DMS 273 (cell line): ENCODE results near the gene FMNL2.
A peak's percentile ranks its signal among the peaks of the same experiment; 100 is the strongest.

Experiments
- DNase-seq: peaks from one replicate; lab custom pipeline; 2025; ENCODE audit not compliant: unreplicated experiment; lab: John Stamatoyannopoulos, UW

FMNL2 gene

DNA sequence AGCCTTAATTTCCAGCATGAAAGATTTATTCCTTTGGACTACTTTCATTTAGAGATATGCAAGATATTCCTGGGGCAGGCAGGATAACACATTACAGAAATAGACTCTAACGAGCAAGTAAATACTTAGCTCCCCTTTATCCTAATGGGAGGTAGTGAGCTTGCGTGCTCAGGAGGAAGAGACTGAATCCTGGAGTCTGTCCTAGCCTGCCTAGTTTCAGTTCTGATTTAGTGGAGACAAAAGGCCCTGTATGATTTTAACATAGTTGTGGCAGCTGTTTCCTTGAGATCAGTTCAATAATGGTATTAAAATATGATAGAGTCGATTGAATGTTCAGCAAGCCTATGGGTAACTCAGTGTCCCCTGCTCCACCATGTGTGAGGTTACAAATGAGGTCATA, 109.5 kb downstream of the FMNL2 start:
- no peak for DNase-seq

DNA sequence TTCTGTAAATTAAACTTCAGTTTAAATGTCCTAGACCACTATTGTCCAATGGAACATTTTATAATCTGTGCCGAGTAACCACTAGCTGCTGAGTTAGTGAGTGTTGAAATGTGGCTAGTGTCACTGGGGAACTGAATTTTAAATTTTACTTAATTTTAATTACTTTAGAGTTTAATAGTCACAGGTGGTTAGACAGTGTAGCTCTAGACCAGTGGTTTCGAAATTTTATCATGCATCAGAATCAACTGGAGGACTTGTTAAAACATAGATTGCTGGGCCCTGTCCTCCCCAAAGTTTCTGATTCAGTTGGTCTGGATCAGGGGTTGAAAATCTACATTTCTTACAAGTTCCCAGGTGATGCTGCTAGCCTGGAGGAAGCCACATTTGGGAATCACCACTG, 110.4 kb downstream of the FMNL2 start:
- DNase-seq = no peak

DNA sequence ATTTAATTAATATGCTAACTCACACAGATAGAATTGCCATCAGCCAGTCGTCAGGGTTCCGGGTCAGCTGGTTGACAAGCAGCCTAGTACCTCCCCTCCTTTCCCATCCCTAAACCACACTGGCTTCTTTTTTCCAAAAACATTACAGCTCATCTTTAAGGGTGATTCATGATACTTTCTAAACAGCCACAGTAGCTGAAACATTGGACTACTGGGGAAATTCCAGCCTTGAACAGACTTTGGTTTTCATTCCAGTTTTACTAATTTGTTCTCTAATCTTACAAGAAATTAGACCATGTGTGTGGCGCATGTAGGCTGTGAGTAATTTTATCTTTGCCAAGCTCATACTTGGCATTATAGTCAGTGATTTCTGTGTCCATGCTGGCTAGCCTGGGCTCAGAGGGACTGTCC, 110.8 kb downstream of the FMNL2 start:
- DNase-seq = peak; percentile 21

DNA sequence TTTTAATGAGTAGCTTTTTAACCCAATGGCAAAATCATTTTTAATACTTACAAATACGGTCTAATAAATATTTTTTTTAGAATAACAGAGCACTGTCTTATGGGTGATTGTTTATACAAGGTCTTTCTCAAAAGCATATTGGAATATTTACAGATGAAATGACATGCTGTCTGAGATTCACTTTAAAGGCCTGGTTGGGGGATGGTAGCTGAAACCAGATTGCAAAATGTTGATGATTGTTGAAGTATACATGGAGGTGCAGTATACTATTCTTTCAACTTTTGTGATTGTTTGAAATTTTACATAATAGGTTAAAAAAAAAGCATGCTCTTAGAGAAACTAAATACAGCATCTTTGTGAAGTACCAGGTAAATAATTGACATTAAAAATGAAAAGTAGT, 111.2 kb downstream of the FMNL2 start:
- no peak for DNase-seq

DNA sequence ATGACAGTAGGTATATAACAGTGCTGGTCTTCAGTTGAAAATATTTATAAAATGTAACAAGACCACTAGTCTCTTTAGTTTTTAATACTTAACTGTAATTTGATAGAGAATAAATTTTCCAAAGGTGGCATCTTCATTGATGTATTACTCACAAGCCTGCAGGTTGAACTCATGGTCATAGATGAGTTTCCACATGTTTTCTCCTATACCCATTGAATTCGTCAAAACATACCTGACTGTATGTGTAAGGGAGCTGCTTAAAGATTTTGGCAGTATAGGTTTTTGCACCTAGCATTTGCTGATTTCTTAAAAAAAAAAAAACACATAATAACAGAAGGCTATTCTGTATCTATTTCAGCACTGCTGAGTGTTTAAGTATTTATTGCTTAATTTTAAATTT, 112.9 kb downstream of the FMNL2 start:
- DNase-seq = no peak

DNA sequence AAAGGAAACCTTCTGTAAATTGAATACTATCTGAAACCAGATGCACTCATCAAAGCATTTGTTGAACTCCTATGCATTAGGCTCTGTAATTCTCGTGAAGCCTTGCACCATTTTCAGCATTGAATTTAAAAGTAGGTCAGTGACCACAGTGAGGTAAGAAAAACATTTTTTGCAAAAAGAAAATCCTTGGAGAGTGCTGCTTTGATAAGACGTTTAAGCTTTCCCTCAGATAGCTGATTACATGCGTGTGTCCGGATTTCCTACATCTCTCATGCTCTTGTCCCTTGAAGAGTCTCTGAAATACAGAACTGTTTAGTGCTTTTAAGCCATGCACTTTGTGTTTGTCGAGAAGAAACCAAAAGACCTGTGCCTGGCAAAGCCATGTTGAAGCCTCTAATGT, 113.6 kb downstream of the FMNL2 start:
- DNase-seq = no peak

DNA sequence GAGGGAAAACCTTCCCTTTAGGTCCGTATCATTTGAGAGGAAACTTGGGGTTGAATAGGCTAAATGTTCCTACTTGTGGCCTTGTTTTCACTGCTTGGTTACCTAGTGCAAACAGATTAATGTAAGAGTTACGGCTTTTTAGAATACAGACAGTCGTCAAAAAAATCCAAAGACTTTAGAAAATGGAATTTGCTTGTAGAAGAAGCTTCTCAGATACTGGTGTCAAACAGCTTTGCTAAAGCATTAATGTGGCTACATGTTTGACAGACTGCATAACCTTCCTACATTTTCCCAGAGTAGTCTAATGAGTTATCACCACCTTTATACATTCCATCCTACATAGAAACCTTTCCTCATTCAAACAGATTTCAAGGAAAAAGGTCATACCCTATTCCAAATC, 114.6 kb downstream of the FMNL2 start:
- DNase-seq = no peak

DNA sequence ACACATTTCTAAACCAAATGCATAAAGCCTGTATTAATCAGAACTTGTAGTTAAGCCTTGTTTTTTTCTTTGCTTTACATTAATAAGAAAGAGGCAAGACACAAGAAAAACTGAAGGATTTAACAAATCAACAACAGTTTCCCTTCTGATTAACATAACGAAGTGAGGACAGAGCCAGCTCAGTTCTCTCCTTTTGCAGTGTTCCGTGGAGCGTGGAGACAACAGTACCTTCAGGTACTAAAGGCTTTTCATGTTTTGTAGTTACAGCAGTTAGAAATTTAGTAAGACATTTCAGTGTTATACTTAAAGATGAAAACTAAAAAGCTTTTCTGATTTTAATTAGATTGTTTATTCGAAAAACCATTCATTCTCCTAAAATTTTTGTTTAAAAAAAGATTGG, 115.2 kb downstream of the FMNL2 start:
- DNase-seq = no peak

DNA sequence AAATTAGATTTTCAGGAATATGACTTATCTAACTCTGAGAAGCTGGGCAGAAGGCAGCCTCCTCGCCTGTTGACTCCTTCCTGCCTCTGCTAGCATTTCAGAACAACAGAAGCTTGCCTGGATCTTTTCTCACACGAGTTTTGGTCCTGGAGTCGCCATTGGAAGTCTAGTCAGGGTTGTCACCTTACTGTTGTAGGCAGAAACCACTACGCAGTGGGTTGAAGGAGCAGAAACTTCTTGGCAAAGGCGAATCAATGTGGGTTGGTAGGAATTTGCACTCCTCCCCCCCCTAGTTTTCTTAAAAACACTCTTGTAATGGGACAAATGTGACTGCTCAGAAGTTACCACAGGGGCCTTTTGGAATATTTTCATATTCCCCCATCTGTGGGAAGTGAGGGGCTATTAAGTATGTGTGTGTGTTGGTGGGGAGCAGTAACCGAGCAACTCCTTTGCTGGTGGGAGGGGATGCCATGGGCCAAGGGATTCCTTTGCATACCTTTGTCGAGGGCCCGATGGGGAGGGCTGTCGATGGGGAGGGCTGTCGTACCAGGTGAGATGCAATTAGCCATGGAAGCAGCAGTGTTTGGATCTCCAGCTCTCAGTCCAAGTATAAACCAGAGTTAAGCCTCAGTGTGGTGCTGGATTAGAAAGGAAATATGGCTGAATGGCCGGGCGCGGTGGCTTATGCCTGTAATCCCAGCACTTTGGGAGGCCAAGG, 117.4 kb downstream of the FMNL2 start:
- DNase-seq = no peak

DNA sequence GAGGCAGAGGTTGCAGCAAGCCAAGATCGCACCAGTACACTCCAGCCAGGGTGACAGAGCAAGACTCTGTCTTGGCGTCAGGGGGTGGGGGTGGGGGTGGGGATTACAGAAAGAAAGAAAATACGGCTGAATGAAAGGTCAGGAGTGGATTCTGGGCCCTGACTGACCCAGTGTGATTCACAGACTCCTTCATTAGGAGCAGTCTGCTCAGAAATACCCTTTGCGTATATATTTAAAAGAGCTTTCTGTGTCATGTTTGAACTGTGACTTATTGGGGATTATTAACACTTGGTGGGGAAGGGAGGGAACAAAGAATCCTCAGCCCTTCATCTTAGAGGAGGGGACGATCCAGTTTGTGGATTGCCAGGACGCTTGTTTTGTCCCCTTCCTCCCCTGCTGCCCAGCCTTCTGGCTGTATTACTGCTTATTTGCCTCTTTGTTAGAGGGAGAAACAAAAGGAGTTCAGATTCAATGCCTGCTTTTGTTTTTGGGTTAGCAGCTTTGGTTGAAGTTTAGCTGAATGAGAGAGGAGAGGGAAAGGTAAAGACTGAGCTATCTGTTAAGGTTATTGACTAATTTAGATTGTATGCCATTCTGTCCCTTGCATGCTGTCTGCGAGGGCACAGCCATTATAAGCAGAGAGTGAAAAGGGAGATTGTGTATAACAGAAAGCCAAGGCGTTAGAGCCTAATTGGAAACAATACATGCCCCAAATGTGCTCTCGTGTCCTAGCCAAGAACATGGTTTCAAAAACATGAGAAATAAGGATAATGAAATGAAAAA, 118.3 kb downstream of the FMNL2 start:
- no peak for DNase-seq

DNA sequence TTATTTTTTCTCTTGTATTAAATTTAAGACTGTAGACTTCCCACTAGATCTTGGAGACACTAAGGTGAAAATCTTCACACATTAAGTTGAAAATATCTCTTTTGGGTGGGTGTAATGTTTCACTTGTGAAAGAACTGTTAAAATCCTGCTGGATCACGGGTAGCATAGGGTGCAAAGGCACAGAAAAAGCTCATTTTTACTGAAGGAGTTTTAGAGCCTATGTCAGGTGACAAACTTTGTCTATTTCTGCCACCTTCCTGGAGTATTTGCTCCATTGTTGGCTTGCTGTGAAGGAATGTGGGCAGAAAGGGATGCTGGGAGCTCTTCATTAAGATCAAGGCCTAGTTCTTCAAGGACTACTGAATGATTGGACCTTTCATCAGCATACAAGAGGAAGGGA, 119.4 kb downstream of the FMNL2 start:
- DNase-seq = no peak

DNA sequence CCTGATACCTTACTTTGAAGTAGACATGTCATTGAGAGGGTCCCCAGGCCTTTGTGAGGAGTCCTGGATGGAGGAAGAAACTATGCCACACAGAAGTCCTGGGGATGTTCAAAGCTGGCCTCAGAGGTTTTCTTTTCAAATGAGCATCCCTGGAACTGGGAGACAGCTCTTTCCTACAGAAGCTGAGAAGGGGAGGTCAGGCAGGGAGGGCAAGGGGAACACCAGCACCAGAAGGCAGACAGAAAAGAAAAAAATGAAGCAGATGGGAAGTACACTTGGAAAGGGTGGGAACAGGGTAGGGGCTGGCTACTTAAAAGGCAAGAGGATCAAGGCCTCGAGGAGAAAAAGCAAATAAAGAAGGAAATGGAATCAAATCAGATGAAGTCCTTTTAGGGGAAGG, 120.0 kb downstream of the FMNL2 start:
- DNase-seq = peak; percentile 24

DNA sequence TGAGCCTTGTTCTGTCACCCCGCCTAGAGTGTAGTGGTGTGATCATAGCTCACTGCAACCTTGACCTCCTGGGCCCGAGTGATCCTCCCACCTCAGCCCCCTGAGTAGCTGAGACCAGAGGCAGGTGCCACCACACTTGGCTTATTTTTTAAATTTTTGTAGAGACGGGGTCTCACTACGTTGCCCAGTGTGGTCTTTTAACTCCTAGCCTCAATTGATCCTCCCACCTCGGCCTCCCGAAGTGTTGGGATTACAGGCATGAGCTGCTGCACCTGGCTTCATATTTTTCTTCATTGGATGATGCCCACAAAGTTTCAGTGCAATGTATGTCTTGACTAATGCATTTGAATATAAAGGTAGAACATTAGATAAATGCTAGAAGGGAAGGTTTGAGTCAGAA, 120.8 kb downstream of the FMNL2 start:
- no peak for DNase-seq

DNA sequence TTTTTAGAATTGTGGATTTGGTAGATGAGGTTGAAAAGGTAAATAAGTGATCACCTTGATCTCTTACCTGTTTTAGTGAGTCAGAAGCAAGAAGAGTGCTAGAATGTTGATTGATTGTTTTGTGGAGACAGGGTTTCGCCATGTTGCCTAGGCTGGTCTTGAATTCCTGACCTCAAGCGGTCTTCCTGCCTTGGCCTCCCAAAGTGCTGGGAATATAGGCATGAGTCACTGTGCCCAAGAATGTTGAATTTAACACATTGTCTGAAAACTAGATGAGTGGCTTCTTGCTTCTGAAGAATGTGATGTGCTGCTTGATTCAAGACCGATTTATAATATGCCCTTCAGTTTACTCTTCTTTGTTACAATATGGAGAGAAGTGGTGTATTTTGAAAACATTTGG, 121.3 kb downstream of the FMNL2 start:
- no peak for DNase-seq

DNA sequence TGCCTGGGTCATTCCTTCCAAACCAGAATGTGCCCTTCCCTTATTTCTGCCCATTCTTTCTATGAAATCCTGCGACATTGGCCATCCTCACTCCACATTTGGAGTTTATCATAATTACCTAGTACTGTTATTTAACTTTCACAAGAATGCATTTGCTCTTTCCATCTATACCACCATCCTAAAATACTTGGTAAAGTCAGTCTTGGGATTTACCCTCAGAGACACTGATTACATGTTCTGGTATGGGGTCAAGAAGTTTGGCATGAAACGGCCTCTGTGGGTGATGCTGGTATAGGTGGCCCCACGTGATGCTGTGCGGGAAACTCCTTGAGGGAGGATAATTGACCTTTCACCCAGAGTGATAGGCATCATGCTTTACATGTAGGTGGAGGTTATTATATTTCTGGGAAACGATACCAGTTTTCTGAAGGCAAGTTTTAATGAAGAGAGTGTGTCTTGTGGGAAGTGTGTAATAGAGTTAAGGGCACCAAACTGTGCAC, 123.5 kb downstream of the FMNL2 start:
- DNase-seq = no peak

DNA sequence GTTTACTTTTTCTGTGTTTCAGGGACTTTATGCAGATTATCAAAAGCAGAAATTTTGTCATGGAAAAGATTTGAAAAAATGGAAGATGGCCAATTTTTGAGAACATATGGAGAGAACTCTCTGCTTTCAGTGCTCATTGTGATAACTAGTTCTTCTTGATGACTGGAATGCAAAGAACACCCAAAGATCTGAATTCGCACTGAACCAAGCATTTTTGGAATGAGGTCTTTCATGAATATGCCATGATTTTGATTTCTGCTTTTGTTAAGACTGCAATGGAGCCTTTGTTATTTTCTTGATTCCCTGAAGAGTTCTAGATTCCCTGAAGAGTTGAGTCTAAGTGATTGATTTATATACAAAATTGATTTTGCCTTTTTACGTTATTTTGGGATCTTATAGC, 124.1 kb downstream of the FMNL2 start:
- no peak for DNase-seq

DNA sequence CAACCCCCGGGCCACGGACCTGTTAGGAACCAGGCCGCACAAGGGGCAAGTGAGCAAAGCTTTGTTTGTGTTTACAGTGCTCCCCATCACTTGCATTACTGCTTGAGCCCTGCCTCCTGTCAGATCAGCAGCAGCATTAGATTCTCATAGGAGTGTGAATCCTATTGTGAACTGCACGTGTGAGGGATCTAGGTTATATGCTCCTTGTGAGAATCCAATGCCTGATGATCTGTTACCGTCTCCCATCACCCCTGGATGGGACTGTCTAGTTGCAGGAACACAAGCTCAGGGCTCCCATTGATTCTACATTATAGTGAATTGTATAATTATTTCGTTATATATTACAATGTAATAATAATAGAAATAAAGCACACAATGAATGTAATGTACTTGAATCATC, 125.6 kb downstream of the FMNL2 start:
- DNase-seq = no peak

DNA sequence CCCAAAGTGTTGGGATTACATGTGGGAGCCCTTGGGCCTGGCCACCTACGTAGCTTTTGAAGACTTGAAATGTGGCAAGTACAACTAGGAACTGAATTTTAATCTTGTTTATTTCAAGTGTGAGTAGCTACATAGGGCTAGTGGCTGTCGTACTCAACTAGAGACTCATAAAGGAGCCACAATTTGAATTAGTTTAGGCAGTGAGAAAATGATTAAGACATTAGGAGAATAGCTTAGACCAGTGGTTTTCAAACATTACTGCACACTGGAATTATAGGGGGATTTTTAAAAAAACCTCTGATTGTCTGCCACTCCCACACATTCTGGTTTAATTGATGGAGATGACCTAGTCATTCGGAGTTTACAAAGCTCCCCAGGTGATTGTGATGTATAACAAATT, 127.1 kb downstream of the FMNL2 start:
- DNase-seq = no peak

DNA sequence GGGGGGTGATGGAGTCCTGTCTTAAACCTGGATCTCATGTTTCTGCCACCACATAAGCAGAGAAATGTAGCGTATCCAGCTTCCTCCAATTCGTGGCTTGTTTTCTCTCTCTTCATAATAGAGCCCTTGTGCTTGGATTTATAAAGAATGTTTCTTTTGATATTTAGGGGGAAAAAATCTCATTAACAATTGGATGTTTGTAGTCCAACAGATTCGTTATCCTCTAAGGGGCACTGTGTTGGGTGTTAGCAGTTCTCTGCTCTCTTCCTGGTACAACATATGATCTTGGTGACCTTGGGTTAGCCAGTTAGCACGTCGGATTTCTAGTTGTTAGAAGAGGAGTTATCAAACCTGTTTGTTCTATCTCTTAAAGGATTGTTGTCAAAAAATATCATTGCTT, 127.8 kb downstream of the FMNL2 start:
- no peak for DNase-seq

DNA sequence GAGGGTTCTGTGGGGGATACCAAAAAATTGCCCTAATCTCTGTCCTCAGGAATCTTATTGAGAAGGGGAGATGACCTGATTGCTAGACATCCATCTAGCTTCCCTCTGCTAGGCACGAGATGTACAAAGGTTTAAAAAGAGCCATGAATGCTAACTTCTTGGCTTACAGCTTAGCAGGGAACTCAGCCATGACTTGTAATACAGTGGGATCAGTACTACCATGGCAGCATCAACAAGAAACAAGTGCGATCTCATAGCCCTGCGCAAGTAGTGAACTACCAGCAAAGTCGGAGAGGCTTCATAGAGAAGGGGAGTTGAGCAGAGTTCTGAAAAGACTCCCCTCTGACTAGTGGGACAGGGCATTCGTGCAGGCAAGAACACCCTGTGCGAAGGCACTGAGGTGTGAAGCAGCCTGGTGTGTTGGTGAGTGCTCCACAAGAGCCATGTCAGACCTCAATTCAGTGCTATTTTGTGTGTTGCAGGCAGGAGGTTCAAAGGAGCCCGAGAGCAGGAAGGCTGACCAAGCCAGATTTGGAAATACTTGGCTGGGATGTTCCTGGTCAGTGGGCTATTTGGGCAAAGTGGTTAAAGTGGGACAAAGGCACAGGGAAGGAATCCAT, 130.0 kb downstream of the FMNL2 start:
- peak; percentile 55 for DNase-seq

DNA sequence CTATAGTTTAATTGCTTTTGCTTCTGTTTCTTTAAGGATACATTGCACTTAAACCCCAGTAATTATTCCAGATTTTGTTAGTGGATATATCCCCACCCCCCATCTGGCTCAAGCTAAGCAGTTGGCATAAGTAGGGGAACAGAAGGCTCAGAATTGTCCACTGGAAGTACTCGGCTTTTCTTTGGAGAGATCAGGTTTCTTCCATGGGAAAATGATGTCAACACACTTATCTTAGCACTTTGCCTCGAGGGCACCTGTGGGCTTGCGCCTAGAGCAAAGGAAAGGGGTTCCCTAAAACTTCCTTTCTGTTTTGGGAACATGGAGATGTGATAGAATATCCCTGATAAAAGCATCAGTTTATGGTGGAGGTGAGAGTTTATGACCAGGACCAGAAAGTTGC, 130.6 kb downstream of the FMNL2 start:
- DNase-seq = peak; percentile 95

DNA sequence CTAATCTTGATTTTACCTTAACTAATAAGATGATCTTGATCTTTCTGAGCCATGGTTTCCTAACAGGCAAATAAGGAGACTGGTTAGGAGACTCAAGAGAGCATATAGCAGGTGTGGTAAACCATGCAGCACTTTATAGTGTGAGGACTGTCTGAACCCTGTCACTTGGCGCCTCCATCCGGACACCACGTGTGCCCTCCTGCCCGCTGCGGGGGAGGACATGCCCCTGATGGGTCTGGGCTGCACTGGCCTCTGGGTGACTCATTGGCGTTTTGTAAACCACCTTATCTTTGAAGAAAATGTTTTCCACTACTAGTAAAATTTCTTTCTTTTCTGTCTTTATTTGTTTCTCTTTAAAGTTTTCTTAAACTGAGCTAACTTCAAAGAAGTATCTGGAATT, 131.1 kb downstream of the FMNL2 start:
- DNase-seq = peak; percentile 37
